ENCODE data around the gene EFNB3.

EFNB3 gene

DNA sequence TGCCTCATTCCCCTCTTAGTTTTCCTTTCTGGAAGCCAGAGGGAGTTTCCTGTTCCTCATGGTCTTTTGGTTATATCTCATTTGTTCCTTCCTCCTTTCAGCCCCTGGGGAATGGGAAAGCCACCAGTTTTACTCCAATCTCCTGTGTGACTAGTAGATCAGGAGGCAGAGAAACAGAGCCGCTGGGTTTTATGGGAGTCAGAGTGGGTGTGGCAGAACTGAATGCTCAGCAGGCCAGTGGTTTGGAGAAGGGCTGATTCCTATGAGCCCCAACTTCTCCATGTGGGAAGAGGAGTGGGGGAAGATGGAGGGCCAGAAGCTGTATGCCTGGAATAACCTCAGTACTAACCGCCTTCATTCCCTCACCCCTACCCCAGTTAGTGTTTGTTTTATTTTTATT, 16.6 kb downstream of the EFNB3 start:
- ChIA-PET POLR2A (ENCODE audit: low non-redundant PET) (no interaction called here), CTCF (interaction anchor here (0.6 kb wide), 1 partner anchor 267 kb away, joined by 3 read pairs; no protein-coding TSS in a partner anchor)
- H3K27ac ChIP-seq: no peak overlapping the region
- DNase-seq (ENCODE audit: low spot score): no peak
- TF ChIP-seq, protein P1, sequence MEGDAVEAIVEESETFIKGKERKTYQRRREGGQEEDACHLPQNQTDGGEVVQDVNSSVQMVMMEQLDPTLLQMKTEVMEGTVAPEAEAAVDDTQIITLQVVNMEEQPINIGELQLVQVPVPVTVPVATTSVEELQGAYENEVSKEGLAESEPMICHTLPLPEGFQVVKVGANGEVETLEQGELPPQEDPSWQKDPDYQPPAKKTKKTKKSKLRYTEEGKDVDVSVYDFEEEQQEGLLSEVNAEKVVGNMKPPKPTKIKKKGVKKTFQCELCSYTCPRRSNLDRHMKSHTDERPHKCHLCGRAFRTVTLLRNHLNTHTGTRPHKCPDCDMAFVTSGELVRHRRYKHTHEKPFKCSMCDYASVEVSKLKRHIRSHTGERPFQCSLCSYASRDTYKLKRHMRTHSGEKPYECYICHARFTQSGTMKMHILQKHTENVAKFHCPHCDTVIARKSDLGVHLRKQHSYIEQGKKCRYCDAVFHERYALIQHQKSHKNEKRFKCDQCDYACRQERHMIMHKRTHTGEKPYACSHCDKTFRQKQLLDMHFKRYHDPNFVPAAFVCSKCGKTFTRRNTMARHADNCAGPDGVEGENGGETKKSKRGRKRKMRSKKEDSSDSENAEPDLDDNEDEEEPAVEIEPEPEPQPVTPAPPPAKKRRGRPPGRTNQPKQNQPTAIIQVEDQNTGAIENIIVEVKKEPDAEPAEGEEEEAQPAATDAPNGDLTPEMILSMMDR (conservative IDR thresholded peaks at IDR 0.05; ENCODE audit: low read depth): no peak

DNA sequence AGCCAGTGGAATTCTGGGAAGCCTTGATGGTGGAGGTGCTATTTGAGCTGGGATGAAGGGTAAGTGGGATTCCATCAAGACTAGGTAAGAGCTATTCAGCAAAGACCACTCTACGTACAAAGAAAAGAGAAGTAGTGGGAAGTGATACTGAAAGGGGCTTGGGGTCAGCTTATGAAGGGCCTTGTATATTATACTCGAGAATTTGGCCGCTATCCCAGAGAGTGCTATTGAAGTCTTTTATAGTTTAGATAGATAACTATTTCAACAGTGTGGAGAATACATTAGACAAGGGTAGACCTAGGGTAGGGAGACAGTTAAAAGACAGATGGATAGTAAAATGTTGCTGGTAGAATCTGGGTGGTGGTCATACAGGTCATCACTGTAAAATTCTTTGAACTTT, 22.9 kb downstream of the EFNB3 start:
- CTCF ChIA-PET: interaction anchor here (1.0 kb wide), 1 partner anchor 11 kb away, joined by 5 read pairs; no protein-coding TSS in a partner anchor
- POLR2A ChIA-PET (ENCODE audit: low non-redundant PET): no interaction called here
- TF ChIP-seq, protein P1 (conservative IDR thresholded peaks at IDR 0.05; ENCODE audit: low read depth): no peak
- no peak for DNase-seq (ENCODE audit: low spot score)
- H3K27ac ChIP-seq: no peak overlapping the region

DNA sequence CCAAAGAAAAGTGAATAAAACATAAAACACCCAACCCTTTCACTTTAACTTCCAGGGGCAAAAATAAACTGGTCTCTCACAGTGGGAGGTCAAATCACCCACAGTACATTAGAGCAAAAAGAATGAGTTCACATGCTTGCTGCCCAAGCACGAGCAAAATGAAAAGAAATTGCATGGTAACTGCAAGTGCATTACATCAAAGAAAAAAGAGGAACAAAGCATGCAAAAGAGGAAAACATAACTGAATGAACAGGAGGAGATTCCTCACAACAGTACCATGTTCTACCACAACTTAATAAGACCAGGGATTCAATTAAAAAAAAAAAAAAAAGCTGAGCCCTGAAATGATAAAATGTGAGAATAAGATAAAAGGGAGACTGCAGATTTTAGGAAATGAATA, 24.8 kb downstream of the EFNB3 start:
- CTCF ChIA-PET: interaction anchor here (0.6 kb wide), 3 partner anchors 9 to 159 kb away, joined by 3 to 5 read pairs (median 4); no protein-coding TSS in a partner anchor
- TF ChIP-seq, protein P1 (conservative IDR thresholded peaks at IDR 0.05; ENCODE audit: low read depth): no peak
- no peak overlapping the region for H3K27ac ChIP-seq
- DNase-seq (ENCODE audit: low spot score): no peak
- POLR2A ChIA-PET (ENCODE audit: low non-redundant PET): no interaction called here

DNA sequence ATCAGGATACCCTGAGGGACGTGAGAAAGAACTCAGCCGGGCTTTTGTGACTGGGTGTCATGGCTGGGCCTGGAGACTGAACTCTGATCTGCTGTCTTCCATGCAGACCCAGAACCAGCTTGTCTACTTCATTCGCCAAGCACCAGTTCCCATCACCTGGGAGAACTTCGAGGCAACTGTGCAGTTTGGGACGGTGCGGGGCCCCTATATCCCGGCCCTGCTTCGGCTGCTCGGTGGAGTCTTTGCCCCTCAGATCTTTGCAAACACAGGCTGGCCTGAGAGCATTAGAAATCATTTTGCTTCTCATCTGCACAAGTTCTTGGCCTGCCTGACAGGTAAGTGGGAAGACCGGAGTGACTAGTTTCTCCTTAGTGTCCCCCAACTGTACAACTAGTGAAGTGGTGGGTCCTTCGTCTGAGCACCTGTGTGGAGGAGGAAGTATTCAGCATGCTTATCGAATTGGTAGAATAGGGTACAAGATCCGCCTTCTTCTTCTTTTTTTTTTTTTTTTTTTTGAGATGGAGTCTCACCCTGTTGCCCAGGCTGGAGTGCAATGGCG, 28.1 kb downstream of the EFNB3 start:
- no peak overlapping the region for H3K27ac ChIP-seq
- POLR2A ChIA-PET (ENCODE audit: low non-redundant PET): no interaction called here
- no peak for DNase-seq (ENCODE audit: low spot score)
- CTCF ChIA-PET: no interaction called here
- TF ChIP-seq, protein P1 (conservative IDR thresholded peaks at IDR 0.05; ENCODE audit: low read depth): no peak

DNA sequence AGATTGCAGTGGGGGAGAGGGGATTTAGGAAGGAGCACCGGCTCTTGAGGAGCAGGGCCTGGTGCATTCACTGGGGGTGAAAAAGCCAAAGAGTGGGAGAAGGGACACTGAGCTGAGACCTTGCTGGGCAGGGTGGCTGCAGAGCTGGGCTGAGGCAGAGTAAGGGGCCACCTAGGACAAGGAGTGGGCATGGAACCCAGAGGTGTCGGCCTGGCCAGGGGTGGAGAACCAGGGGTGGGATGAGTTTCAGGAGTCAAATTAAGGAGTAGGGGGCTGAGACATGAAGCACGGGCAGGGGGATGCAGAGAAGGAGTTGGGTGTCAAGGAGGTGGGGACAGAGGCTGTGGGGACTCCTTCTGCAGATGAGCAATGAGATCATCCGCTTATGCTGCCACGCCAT, 32.6 kb downstream of the EFNB3 start:
- no peak overlapping the region for H3K27ac ChIP-seq
- TF ChIP-seq, protein P1 (conservative IDR thresholded peaks at IDR 0.05; ENCODE audit: low read depth): no peak
- ChIA-PET CTCF (interaction anchor here (1.5 kb wide), 1 partner anchor 304 kb away, joined by 3 read pairs; no protein-coding TSS in a partner anchor), POLR2A (ENCODE audit: low non-redundant PET) (no interaction called here)
- DNase-seq (ENCODE audit: low spot score): no peak

DNA sequence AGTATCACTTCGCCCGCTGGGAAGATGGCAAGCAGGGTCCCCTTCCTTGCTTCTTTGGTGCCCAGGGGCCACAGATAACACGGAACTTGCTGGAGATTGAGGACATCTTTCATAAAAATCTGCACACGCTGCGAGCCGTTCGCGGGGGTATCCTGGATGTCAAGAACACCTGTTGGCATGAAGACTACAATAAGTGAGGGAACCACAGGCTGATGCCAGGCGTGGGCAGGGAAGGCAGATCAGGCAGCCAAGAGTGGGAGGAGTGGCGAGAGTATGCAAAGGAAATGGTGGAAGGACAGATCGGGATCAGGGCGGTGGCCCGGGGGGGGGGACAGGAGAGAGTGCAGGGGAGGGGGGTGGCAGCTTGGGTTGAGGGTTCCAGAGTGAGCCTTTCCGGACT, 34.7 kb downstream of the EFNB3 start:
- POLR2A ChIA-PET (ENCODE audit: low non-redundant PET): no interaction called here
- no peak for DNase-seq (ENCODE audit: low spot score)
- H3K27ac ChIP-seq: no peak overlapping the region
- CTCF ChIA-PET: interaction anchor here (0.6 kb wide), 1 partner anchor 239 kb away, joined by 4 read pairs; no protein-coding TSS in a partner anchor
- TF ChIP-seq, protein P1 (conservative IDR thresholded peaks at IDR 0.05; ENCODE audit: low read depth): no peak
